ENCODE results near the gene PRR14L.
"Not testable (repeated sequence)": the region's sequence is repeated elsewhere in the genome, so short reads cannot be mapped to it uniquely, and the experiment has no call there.

Gene PRR14L

GRCh38 chr22:31739795-31740201 lies 10.1 kb downstream of the PRR14L start:
- DNase-seq, result no peak

- DNase-seq, result no peak
Observed at GRCh38 chr22:31738566-31738965, 11.4 kb downstream of the PRR14L start.

- DNase-seq, result no peak
Observed at GRCh38 chr22:31737932-31738331, 12.0 kb downstream of the PRR14L start.

GRCh38 chr22:31736458-31736857 lies 13.5 kb downstream of the PRR14L start:
- no peak for DNase-seq

- DNase-seq, result no peak
Observed at GRCh38 chr22:31734512-31734911, 15.4 kb downstream of the PRR14L start.

GRCh38 chr22:31733580-31734079 lies 16.3 kb downstream of the PRR14L start:
- DNase-seq, result no peak

GRCh38 chr22:31732089-31732829 lies 17.7 kb downstream of the PRR14L start:
- no peak for DNase-seq

GRCh38 chr22:31730344-31730711 lies 19.6 kb downstream of the PRR14L start:
- no peak for DNase-seq

- DNase-seq, result no peak
Observed at GRCh38 chr22:31728857-31729256, 21.1 kb downstream of the PRR14L start.

GRCh38 chr22:31726692-31727091 lies 23.2 kb downstream of the PRR14L start:
- no peak for DNase-seq

- no peak for DNase-seq
Observed at GRCh38 chr22:31723723-31724122, 26.2 kb downstream of the PRR14L start.

- no peak for DNase-seq
Observed at GRCh38 chr22:31719850-31720471, 30.0 kb downstream of the PRR14L start.

GRCh38 chr22:31715147-31715778 lies 34.7 kb downstream of the PRR14L start:
- no peak for DNase-seq

GRCh38 chr22:31711226-31711625 lies 38.7 kb downstream of the PRR14L start:
- DNase-seq, result not testable (repeated sequence)

GRCh38 chr22:31707519-31707918 lies 42.4 kb downstream of the PRR14L start:
- DNase-seq, result no peak

- no peak for DNase-seq
Observed at GRCh38 chr22:31695423-31695822, 54.5 kb downstream of the PRR14L start.

GRCh38 chr22:31694046-31694445 lies 55.9 kb downstream of the PRR14L start:
- not testable (repeated sequence) for DNase-seq

GRCh38 chr22:31692186-31692886 lies 57.6 kb downstream of the PRR14L start:
- no peak for DNase-seq

- no peak for DNase-seq
Observed at GRCh38 chr22:31691408-31691807, 58.5 kb downstream of the PRR14L start.

GRCh38 chr22:31683181-31684105 lies 66.5 kb downstream of the PRR14L start:
- no peak for DNase-seq

GRCh38 chr22:31682751-31683150 lies 67.2 kb downstream of the PRR14L start:
- no peak for DNase-seq

All from cortex of kidney (tissue), 1 donor.